ENCODE data around the gene FSTL4. TPM values are rescaled to one million over a fixed set of nuclear protein-coding genes. Genes with fewer than 3 reads are reported as not detected.

FSTL4 gene
- total RNA-seq, 1 experiment from 2014 or later: not detected

DNA sequence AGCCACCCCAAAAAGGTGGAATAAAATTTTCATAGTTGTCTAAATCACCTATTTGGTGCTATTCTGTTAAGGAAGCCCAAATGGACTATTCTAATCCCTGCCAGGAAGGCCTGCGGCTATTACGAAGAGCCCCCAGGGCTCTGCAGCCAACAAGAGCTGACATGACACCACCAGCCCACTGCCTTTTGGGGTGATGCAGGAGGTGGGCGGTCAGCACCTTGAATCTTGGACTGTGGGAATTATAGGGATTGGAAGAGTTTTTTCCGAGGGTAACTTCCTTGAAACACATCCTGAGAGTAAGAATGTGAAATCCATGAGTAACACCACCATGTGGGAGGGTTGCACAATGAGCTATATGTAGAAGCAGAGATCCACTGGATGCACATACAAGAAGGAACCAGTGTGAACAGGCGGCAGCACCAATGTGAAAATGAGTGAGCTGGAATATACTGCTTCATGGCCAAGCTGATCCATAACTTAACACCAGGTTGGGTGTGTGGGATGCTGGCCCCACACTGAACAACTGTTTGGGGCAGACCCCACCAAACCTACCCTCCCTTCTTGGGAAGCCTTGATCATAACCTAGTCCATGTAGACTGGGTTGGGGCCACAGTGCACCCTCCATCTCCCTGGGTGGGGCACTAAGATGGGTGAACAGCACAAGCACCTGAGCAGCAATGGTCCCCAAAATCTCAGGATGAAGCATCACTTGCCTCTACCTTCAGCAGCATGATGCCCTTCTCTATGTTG is 239.0 kb downstream of the FSTL4 start:
- in situ Hi-C loops (cut with HindIII; ENCODE audit: low pct_unique_long_range_greater_than_20kb, low sequenced_read_pairs): no loop called here
- DNase-seq (ENCODE audit: low read depth): no peak

DNA sequence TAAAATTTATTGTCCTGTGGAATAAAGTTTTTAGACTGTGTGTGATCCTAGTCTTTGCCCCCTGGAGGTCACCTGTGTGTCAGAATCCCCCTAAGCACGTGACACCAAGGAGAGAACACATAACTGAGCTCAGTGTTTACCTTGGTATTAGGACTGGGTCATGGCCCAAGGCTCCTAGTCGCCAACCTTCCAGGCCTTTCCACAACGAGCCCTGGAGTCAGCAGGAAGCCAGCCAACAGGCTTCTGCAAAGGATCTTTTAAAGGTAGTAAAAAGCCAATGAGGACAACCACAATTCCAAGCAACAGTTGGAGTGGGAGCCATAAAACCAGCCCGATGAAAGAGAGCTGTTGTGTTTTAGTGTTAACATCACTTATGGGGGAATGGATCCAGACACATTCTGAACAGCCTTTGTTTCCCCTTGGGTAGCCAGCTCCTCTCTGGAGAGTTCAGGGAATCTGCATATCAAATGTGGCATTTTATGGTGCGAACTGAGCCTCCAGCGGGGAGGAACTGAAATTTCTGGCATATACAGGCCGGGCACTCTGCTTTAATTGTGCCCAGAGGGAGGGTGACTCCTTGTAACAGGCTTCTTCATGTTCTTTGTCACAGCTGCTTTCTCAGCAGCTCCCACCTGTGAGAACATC is 239.9 kb downstream of the FSTL4 start:
- in situ Hi-C loops (cut with HindIII; ENCODE audit: low pct_unique_long_range_greater_than_20kb, low sequenced_read_pairs): no loop called here
- no peak for DNase-seq (ENCODE audit: low read depth)

DNA sequence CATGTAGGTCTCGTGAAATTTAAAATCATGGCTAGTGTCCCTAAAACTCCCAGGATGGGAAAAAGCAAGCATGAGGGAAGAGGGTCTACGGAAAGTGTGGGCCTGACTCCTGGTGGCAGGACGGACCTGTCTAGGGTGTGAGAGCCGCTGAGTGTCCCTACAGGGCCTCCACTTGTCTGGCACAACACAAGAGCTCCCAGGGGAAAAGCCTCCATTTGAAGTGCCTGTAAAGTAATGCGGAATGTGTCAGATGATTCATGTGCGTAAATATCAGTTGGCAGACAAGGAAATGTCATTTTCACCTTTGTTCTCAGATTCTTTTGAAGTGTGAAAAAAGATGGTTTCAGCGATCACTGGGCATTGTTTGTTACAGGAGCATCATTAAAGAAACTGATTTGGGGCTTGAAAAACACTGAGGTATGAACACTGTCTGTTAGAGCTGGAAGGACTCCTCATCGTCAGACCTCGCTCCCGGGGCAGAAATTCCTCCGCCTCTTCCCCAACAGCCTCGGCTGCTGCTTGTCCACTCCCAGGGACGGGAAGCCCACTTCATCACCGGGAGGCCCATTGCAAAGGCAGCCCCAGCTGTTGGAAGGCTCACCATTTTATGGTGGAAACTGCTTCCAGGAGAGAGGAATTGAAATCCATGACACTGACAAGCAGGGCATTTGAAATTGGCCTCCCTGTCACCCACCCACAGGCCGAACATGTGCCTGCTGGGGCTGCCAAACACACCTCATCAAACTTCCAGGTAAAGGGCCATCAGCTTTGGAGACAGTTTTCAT is 240.8 kb downstream of the FSTL4 start:
- in situ Hi-C loops (cut with HindIII; ENCODE audit: low pct_unique_long_range_greater_than_20kb, low sequenced_read_pairs): no loop called here
- no peak for DNase-seq (ENCODE audit: low read depth)

DNA sequence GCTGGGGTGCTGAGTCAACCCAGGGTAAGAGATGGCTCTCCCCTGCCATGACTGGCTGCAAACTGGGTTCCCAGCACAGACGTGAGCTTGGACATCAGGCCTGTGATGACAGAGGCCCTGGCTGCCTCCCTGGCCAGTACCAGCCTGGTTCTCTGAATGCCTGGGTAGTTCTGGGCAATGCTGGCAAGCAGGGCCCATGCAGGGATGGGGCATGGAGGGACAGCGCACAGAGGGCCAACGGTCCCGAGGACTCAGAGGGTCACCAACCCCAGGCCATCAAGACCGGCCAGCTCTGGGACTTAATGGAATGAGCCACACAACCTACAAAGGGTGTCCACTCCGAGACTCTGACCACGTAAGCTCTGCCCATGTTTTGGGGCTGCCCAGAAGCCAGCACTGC is 241.4 kb downstream of the FSTL4 start:
- in situ Hi-C loops (cut with HindIII; ENCODE audit: low pct_unique_long_range_greater_than_20kb, low sequenced_read_pairs): no loop called here

DNA sequence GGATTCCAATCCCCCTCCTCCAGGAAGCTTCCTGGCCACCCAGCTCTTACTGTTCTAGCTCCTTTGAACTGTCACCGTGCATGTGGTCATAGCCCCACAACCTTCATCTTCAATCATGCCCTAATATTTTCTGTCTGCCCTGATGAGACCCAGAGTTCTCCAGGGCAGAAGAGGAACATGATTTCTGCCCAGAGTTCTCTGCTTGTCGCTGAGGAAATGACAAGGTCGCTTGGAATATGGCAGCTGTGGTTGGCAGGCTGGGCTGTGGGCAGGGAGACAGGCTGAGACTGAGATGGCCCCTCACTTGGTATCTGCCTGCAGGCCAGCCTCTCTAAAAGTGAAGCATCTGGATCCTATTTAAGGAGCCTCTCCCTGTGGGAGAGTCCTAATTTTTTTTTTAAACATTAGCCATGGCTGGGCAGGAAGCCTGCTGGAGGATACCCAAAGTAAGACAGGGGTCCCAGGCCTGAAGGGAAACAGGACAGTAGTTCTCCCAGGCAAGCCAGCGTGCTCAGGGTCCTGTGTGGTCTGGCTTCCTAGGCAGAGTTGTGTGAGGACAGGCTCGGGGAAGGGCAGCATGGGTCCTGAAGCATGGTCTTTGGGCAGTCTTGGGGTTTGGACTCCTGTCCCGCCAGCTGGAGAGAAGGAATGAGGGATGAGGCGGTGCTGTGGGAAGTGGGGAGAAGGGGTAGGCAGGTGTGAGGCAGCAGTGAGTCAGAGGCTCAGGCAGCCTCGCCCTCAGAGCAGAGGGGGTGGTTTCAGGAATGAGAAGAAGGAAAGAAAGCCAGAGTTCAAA is 242.1 kb downstream of the FSTL4 start:
- DNase-seq (ENCODE audit: low read depth): no peak
- in situ Hi-C loops (cut with HindIII; ENCODE audit: low pct_unique_long_range_greater_than_20kb, low sequenced_read_pairs): no loop called here

More for the DNA sequence above, 241.4 kb downstream of the FSTL4 start:
- no peak for DNase-seq (ENCODE audit: low read depth)

DNA sequence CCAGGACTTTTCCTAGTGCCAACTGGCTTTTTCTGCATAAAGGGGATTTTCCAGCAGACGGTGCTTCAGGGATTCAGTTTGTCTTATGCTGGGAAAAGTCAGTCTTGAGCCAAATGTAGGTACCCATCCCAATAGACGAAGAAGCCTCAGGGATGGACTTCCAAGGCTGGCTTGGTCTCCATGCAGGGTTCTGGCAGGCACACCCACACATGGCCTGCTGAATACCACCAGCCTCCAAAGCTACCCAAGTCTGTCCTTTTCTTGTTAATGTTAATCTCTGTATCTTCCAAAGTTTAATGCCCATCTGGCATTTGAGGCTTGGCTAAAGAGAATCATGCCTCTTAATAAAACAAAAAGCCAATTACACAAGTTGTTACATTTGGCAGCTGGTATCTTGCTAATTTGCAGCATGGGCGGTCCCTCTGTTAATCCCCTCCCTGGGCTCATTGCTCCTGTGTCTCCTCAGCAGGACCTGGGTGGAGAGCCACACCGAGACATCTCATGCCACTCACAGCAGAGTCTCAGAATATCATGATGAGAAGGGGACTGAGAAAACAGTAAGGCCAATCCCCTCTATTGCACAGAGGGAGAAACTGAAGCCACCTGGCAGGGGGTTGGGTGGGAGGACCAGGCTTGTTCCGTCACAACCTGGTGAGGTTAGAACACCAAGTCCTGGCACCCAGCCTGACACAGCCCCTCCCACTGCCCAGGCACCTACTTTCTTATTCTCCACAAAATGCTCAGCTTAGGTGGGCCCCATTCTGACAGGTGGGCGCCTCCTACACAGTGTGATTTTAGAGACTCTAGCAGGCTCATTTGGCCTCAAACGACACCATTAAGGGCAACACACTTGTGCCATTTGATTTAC is 243.2 kb downstream of the FSTL4 start:
- DNase-seq (ENCODE audit: low read depth): no peak
- in situ Hi-C loops (cut with HindIII; ENCODE audit: low pct_unique_long_range_greater_than_20kb, low sequenced_read_pairs): no loop called here

DNA sequence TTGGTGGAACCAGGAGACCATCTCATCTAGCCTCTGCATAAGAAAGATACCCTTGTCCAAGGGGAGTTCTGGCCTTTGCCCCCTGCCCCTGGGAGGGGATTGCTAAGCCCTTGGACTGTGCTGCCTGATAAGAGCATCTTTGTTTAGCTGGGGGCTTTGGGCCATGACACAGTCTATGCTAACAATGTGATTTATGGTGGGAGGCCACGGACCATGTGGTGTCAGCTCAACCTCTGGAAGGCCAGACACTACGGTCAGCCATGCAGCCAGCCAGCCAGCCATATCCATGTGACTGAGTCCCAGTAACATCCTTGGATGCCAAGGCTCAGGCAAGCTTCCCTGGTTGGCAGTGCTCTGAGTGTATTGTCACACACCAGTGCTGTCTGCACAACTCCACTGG is 244.4 kb downstream of the FSTL4 start:
- DNase-seq (ENCODE audit: low read depth): no peak
- in situ Hi-C loops (cut with HindIII; ENCODE audit: low pct_unique_long_range_greater_than_20kb, low sequenced_read_pairs): no loop called here

DNA sequence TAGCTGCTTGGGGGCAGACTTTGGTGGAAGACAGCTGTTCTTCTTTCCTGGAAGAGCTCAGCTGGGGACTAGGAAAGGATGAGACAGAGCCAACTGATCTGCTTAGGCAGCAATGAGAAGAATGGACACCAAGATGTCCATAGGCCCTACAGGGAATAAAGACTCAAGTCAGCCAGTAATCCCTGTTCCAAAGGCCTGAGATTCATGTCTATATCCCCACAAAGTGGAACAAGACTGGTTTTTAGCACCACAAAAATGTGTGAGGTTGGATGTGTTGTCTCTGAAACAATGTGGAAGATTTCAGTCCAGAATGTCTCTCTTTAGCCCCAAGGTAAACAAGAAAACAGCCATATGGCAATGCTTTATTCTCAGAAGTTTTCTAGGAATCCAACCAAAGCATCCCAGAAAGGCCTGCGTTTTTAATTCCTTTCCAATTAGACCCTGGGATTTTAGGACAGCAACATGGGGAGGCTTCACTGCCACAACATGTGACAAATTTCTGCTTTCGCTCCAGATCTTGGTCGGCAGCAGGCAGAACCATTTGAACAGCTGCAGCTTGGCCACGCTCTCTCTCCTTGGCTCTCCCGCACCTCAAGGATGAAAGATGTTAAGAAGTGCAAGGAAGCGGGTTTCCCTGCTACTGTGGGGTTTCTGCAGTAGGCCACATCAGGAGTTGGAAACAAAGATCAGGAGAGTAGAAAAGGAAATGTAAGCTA is 245.1 kb downstream of the FSTL4 start:
- DNase-seq (ENCODE audit: low read depth): no peak
- in situ Hi-C loops (cut with HindIII; ENCODE audit: low pct_unique_long_range_greater_than_20kb, low sequenced_read_pairs): no loop called here

DNA sequence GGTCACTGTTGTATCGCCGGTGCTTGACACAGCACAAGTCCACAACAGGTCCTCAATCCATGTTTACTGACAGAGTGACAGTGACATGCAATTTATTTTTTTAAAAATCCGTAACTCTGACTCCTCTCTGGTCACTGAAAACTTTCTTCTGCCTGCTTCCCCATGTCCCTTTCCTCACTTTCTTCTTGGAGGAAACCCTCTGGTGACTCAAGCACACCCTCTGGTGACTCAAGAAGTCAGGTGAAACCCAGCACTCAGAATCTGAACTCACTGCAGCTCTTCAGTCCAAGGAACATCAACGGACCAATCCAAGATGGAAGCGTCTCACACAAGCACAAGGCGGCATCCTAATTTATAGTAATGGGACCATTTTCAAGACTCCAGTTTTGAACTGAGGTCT is 245.9 kb downstream of the FSTL4 start:
- in situ Hi-C loops (cut with HindIII; ENCODE audit: low pct_unique_long_range_greater_than_20kb, low sequenced_read_pairs): no loop called here
- DNase-seq (ENCODE audit: low read depth): no peak

DNA sequence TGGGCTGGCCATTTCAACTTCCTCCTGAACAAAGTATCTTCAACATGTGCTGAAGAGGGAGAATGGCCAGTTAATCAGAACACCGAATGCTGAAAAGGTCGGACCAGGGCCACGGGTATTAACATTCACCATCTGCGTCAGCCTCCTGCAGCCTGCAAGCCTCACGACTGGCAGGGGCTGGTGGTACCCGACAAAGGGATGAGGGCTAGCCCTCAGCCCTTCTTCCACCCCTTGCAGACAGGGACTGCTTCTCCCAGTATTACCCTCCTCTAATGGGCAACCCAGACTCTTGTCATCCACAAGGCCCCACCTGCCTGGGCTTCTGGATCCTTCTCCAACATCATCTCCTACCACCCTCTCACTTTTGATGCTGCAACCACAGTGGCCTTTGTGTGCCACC is 246.6 kb downstream of the FSTL4 start:
- in situ Hi-C loops (cut with HindIII; ENCODE audit: low pct_unique_long_range_greater_than_20kb, low sequenced_read_pairs): no loop called here
- DNase-seq (ENCODE audit: low read depth): no peak

DNA sequence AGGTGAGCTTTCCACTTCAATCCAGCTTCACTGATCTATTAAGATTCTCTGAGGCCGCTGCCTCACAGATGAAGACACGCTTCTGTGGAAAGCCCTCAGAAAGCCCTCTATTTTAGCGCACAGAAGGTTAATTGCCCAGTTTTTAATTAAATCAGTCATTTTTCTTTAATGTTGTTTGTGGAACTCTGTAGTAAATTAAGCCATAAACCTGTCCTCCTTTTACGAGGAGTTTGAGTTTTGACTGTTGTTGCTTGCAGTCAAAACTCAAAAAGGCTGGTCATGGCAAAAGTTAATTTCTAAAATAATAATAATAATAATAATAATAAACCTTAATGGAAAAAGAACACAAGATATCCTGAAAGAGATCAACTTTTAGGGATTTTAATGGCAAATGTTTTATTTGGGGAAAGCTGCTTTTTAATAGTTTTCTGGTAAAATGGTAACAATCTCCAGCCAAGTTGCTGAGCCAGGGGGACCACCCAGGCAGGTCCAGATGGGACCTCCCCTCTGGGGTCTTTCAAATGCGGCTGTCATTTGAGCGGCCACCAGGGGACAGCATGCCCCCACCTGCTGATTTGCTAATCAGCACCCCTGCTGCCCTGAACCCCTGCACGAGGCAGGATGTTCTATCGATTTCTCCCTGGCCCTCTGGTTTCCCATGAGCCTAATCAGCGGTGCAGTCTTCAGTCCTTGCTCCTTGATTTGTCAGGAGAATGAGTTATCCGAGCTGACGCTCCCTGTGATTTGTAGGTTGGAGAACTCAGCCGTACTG is 247.2 kb downstream of the FSTL4 start:
- in situ Hi-C loops (cut with HindIII; ENCODE audit: low pct_unique_long_range_greater_than_20kb, low sequenced_read_pairs): no loop called here
- no peak for DNase-seq (ENCODE audit: low read depth)

DNA sequence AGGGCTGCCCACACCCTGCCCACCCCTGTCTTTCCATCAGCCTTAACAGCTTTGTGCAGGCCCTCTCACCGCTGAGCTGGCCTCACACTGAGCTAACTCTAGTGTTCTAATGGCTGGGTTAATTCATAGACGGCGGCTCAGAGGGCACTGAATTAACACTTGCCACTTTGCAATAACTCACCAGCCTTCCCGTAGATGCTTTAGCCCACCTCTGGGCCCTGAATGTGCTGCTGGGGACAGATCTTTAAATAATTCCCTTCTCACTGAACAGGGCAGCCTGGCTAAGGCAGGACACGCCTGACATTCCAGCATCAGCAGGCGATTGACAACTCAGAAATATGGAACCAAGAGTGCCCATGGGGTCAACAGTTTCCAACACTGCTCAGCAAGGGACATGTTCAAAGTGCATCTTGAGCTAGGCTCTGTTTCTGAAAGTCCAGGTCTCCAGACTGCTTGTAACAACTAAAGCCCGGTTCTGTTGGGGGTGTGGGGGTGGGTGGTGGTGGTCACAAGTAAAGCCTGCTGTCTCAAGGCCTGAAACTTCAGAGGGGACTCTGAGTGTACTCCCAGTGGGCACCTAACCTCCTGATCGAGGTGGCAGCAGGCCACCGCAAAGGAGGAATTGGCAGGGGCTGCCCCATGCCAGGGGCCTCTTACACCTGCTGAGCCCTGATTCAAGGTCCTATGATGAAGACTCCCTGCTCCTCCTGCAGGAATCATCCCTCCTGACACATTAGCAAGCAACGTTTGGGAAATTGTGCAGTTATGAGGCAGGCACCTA is 248.3 kb downstream of the FSTL4 start:
- in situ Hi-C loops (cut with HindIII; ENCODE audit: low pct_unique_long_range_greater_than_20kb, low sequenced_read_pairs): no loop called here
- DNase-seq (ENCODE audit: low read depth): no peak

DNA sequence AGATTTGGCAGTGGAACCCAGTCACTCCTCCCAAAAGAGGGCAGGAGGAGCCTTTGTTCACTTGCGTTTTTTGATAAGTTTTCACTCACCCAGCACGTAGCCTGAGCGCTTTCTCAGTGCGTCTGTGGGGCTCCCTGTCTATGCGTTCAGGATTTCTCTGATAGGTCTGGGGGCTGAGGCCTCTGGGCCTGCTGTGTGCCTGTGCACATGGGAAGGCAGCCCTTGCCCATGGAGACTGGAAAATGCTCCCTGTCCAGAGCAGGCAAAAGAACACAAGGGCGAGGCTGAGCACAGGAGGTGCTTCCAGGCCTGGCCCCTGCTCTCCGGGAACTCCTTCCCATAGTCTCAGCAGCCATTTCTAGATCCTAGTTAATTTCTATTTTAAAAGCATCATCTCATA is 249.9 kb downstream of the FSTL4 start:
- in situ Hi-C loops (cut with HindIII; ENCODE audit: low pct_unique_long_range_greater_than_20kb, low sequenced_read_pairs): no loop called here
- DNase-seq (ENCODE audit: low read depth): no peak

DNA sequence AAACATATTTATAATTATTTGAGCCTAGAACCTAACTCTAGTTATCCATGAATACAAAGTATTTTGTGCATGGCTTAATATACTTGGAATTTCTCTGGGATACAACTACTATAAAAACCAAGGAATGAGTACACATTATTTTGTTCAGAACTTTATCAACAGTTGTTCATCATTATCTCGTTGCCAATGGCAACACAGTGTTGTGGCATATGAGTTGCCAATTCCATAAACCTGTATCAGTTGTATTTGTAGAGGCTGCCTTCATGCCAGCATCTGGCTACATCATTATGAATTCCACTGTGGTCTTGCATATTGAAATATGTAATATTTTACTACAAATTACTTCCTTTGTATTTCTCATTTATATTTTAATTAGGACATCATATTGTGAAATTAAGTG is 250.4 kb downstream of the FSTL4 start:
- in situ Hi-C loops (cut with HindIII; ENCODE audit: low pct_unique_long_range_greater_than_20kb, low sequenced_read_pairs): no loop called here
- DNase-seq (ENCODE audit: low read depth): no peak

DNA sequence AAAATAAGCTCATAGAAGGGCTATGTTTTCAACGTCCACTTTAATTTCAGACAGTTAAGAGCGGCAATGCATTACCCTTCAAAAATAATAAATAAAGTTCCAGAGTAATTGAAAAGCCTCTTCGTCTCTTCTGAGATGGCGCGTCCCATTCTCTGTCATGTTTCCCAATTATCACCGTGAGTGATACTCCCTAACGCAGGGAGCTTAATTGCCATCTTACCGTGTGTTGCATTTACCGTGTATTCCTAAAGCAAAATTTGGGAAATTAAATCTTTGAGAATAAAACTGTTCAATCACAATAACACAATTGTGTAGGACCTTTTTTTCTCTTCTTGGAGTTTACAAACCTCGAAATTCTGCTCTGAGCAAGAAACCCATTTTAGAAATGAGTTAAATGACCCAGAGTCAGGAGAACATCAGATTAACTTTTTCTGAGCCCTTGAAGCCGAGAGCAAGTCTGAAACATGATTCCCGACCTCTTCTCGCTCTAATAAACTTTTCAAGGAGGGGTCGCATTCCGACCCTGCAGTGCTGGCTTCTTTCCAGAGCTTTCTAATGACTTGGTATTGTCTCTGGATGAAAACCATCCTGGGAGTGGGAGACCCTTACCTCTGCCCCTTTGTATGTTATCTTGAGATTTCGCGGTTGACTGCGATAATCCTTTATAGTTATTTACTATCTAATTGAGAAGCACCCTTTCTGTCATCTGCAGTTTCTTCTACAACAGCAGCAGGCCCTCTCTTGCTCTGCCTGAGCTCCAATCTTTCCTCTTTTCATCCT is 251.5 kb downstream of the FSTL4 start:
- in situ Hi-C loops (cut with HindIII; ENCODE audit: low pct_unique_long_range_greater_than_20kb, low sequenced_read_pairs): no loop called here

More for the DNA sequence above, 251.5 kb downstream of the FSTL4 start:
- no peak for DNase-seq (ENCODE audit: low read depth)

Data from Caki2 (cell line).